Hematopoietic multipotent progenitor cell treated with erythropoietin and hydrocortisone succinate and interleukin-3 and kit ligand, for 17 days (in vitro differentiated cells): ENCODE measurements around the gene CNTN4.

ENCODE experiments used
- DNase-seq: peaks from one replicate; pipeline ENCODE4 v3.0.0-alpha.2; 2015; ENCODE audit warnings: low spot score

CNTN4 gene

GRCh38 chr3:3105815-3106214, 1007.1 kb downstream of the CNTN4 start:
- no peak for DNase-seq

- no peak for DNase-seq
Measured at GRCh38 chr3:3107181-3107580, 1008.5 kb downstream of the CNTN4 start.
